ENCODE measurements around the gene DPF1.

DNA sequence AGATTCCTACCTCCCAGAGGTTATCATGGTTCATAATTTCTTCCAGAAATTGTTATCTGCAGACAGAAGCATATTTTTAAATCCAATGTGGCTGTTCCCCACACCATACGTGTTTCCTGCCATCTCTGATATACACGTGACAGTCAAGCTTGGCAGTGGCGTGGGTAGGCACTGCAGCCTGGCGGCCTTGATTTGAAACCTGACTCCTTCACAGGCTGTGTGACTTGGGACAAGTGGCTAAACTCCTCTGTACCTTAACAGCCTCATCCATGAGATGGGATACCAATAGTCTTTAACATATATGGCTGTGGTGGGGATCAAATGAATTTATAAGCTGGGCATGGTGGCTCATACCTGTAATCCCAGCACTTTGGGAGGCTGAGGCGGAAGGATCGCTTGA is 33.2 kb downstream of the DPF1 start:
- TF ChIP-seq CTCF (IDR thresholded peaks at IDR 0.05) = no peak
- TF ChIP-seq POLR2AphosphoS5 (IDR thresholded peaks at IDR 0.05; ENCODE audit: low read depth, low read length) = no peak
- no peak for TF ChIP-seq TCF7L2 (IDR thresholded peaks at IDR 0.05; ENCODE audit: low read depth, low read length)

Data from Panc1 (cell line).